BLaER1 treated with 17β-estradiol and CSF1 and Interleukin-3, amounts not matched to agents 10 nM and 100 nM (cell line): ENCODE measurements around the gene SLC1A1.

Experiments
- H3K27ac ChIP-seq, 11 experiments: shearing (Covaris generic); formaldehyde crosslinking; 2 replicates each; pipeline ENCODE4 v1.8.1; 2022
- H3K27me3 ChIP-seq, 11 experiments: shearing (Covaris generic); formaldehyde crosslinking; 2 replicates each; pipeline ENCODE4 v1.8.1; 2022
- H3K36me3 ChIP-seq, 11 experiments: shearing (Covaris generic); formaldehyde crosslinking; 2 replicates each; pipeline ENCODE4 v1.8.1; 2022
- H3K4me1 ChIP-seq, 10 experiments: shearing (Covaris generic); formaldehyde crosslinking; 2 replicates each; pipeline ENCODE4 v1.8.1; 2022
- H3K4me2 ChIP-seq, 11 experiments: shearing (Covaris generic); formaldehyde crosslinking; 2 replicates each; pipeline ENCODE4 v1.8.1; 2022
- H3K4me3 ChIP-seq, 10 experiments: shearing (Covaris generic); formaldehyde crosslinking; 2 replicates each; pipeline ENCODE4 v1.8.1; 2022
- H3K9ac ChIP-seq, 11 experiments: shearing (Covaris generic); formaldehyde crosslinking; 2 replicates each; pipeline ENCODE4 v1.8.1; 2022
- H3K9me3 ChIP-seq, 11 experiments: shearing (Covaris generic); formaldehyde crosslinking; replicated peaks in 1 of 11; 2 replicates each; pipeline ENCODE4 v1.8.1; 2022
- H4K20me1 ChIP-seq, 11 experiments: shearing (Covaris generic); formaldehyde crosslinking; 2 replicates each; pipeline ENCODE4 v1.8.1; 2022
- Cebpa-rat ChIP-seq, 11 experiments: shearing (Covaris generic); IDR thresholded peaks; 2 replicates each; pipeline ENCODE4 v1.8.1; 2022

SLC1A1 gene

DNA sequence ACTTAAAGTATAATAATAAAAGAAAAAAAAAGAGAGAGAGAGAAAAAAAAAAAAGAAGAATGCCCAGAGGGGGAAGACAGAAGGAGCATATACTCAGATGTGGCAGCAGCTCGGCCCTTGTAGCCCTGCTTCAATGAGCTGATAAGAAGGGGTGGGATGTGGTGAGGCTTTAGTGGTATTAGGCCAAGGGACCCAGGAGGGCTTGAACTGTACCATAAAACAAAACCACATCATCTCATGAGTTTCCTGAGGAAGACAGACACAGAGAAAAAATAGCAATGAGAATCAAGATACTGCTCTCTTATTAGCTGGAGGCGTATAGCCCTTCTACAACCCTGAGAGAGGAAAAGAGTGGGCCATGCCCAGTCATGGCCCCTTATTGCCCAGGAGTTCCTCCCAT, 72.8 kb downstream of the SLC1A1 start:
- Histone ChIP-seq H3K27me3 (peaks cover 46 to 97% (median 94%) of the 10 kb centered on the region in 11 experiments), H3K4me2 (peak overlapping the region in 9 of 11 experiments; percentile 23 to 75 (median 58); a peak in 17 of 22 replicates)
- TF ChIP-seq Cebpa-rat (IDR thresholded peaks at IDR 0.05) = no peak

DNA sequence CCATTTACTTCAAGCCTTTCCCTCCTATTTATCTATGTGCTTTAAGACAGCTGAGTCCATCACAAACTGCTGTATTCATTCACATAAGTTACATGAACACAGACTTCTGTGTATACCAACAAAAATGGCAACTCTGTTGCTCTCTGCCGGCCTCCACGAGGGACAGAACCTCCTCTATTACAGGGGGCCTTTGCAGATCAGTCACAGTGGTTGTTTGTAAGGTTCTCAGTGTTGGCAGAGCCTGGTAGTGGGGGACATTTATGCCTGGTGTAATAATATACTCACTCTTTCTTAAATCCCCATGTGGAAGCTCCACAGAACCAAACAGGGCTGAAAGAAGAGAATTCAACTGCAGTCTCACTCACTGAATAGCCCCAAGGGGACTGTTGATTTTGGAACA, 76.5 kb downstream of the SLC1A1 start:
- Histone ChIP-seq H3K9ac (no peak overlapping the region), H3K27ac (no peak overlapping the region), H3K36me3 (peaks cover 0 to 23% (median 0%) of the 10 kb centered on the region in 11 experiments; a peak in 2 of 22 replicates), H3K4me3 (no peak overlapping the region), H3K27me3 (peaks cover 33 to 81% (median 78%) of the 10 kb centered on the region in 11 experiments), H3K4me2 (no peak overlapping the region), H4K20me1 (peaks cover 0 to 18% (median 0%) of the 10 kb centered on the region in 11 experiments; a peak in 7 of 22 replicates), H3K9me3 (peaks cover 11 to 32% (median 21%) of the 10 kb centered on the region in 11 experiments), H3K4me1 (peaks cover 0 to 26% (median 19%) of the 10 kb centered on the region in 10 experiments; a peak in 15 of 20 replicates)
- no peak for TF ChIP-seq Cebpa-rat (IDR thresholded peaks at IDR 0.05)

More for the DNA sequence above, 72.8 kb downstream of the SLC1A1 start:
- H3K9me3 ChIP-seq = peaks cover 11 to 32% (median 21%) of the 10 kb centered on the region in 11 experiments
- no peak overlapping the region for H3K9ac ChIP-seq
- H3K4me3 ChIP-seq = no peak overlapping the region
- no peak overlapping the region for H3K27ac ChIP-seq
- H4K20me1 ChIP-seq = peaks cover 0 to 16% (median 0%) of the 10 kb centered on the region in 11 experiments; a peak in 7 of 22 replicates
- peaks cover 0 to 26% (median 18%) of the 10 kb centered on the region in 10 experiments; a peak in 15 of 20 replicates for H3K4me1 ChIP-seq
- H3K36me3 ChIP-seq = peaks cover 0 to 23% (median 0%) of the 10 kb centered on the region in 11 experiments; a peak in 2 of 22 replicates

GRCh38 chr9:4567601-4568000, 77.3 kb downstream of the SLC1A1 start:
- peaks cover 32 to 81% (median 71%) of the 10 kb centered on the region in 11 experiments for H3K27me3 ChIP-seq

GRCh38 chr9:4569101-4569500, 78.8 kb downstream of the SLC1A1 start:
- no peak overlapping the region for H3K27ac ChIP-seq
- no peak for TF ChIP-seq Cebpa-rat (IDR thresholded peaks at IDR 0.05)
- H3K4me2 ChIP-seq = no peak overlapping the region
- peaks cover 0 to 14% (median 9%) of the 10 kb centered on the region in 10 experiments; a peak in 14 of 20 replicates for H3K4me1 ChIP-seq
- H4K20me1 ChIP-seq = peaks cover 0 to 7% (median 0%) of the 10 kb centered on the region in 11 experiments; a peak in 3 of 22 replicates
- H3K36me3 ChIP-seq = peaks cover 0 to 20% (median 0%) of the 10 kb centered on the region in 11 experiments; a peak in 3 of 22 replicates
- H3K4me3 ChIP-seq = no peak overlapping the region
- H3K9ac ChIP-seq = no peak overlapping the region
- H3K9me3 ChIP-seq = peaks cover 11 to 22% (median 21%) of the 10 kb centered on the region in 11 experiments
- H3K27me3 ChIP-seq = peaks cover 20 to 75% (median 60%) of the 10 kb centered on the region in 11 experiments

More at GRCh38 chr9:4567601-4568000, 77.3 kb downstream of the SLC1A1 start:
- Histone ChIP-seq H3K9ac (no peak overlapping the region), H3K27ac (no peak overlapping the region), H4K20me1 (peaks cover 0 to 18% (median 0%) of the 10 kb centered on the region in 11 experiments; a peak in 7 of 22 replicates), H3K4me3 (no peak overlapping the region), H3K9me3 (peaks cover 11 to 32% (median 21%) of the 10 kb centered on the region in 11 experiments), H3K4me1 (peaks cover 0 to 26% (median 19%) of the 10 kb centered on the region in 10 experiments; a peak in 15 of 20 replicates), H3K4me2 (peak overlapping the region in 9 of 11 experiments; percentile 11 to 53 (median 21); a peak in 16 of 22 replicates), H3K36me3 (peaks cover 0 to 28% (median 0%) of the 10 kb centered on the region in 11 experiments; a peak in 3 of 22 replicates)
- no peak for TF ChIP-seq Cebpa-rat (IDR thresholded peaks at IDR 0.05)

GRCh38 chr9:4572184-4572826, 82.0 kb downstream of the SLC1A1 start:
- Histone ChIP-seq H3K9me3 (no peaks in the 10 kb centered on the region), H3K4me3 (no peak overlapping the region), H3K27ac (no peak overlapping the region), H3K27me3 (peaks cover 0 to 47% (median 28%) of the 10 kb centered on the region in 11 experiments; a peak in 18 of 22 replicates), H3K36me3 (peaks cover 0 to 17% (median 0%) of the 10 kb centered on the region in 11 experiments; a peak in 3 of 22 replicates), H3K9ac (no peak overlapping the region), H3K4me1 (peaks cover 0 to 8% (median 7%) of the 10 kb centered on the region in 10 experiments; a peak in 14 of 20 replicates), H3K4me2 (no peak overlapping the region), H4K20me1 (peaks cover 0 to 5% (median 0%) of the 10 kb centered on the region in 11 experiments; a peak in 1 of 22 replicates)
- no peak for TF ChIP-seq Cebpa-rat (IDR thresholded peaks at IDR 0.05)

DNA sequence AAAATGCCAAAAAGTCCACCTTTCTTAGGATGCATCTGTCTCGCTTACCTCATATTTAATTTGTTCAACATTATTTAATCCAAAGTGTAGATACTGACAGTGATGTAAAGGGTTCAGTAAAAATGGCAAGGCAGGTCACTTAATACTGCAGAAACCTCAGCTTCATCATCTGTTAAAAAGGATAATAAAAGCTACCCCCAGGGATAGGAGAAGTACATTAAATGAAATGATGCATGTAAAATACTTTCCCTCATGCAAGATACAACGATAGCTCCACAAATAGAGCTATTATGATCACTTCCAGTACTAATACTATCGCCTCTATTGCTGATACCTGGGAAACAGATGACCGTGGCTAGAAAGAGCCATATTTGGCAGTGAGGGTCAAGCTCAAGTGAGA, 82.9 kb downstream of the SLC1A1 start:
- Histone ChIP-seq H3K27me3 (peaks cover 0 to 38% (median 20%) of the 10 kb centered on the region in 11 experiments; a peak in 17 of 22 replicates), H3K4me2 (no peak overlapping the region), H3K4me3 (no peak overlapping the region), H3K4me1 (no peaks in the 10 kb centered on the region), H3K27ac (no peak overlapping the region), H4K20me1 (peaks cover 0 to 5% (median 0%) of the 10 kb centered on the region in 11 experiments; a peak in 1 of 22 replicates), H3K9ac (no peak overlapping the region), H3K36me3 (peaks cover 0 to 17% (median 0%) of the 10 kb centered on the region in 11 experiments; a peak in 3 of 22 replicates), H3K9me3 (no peaks in the 10 kb centered on the region)
- TF ChIP-seq Cebpa-rat (IDR thresholded peaks at IDR 0.05) = no peak

DNA sequence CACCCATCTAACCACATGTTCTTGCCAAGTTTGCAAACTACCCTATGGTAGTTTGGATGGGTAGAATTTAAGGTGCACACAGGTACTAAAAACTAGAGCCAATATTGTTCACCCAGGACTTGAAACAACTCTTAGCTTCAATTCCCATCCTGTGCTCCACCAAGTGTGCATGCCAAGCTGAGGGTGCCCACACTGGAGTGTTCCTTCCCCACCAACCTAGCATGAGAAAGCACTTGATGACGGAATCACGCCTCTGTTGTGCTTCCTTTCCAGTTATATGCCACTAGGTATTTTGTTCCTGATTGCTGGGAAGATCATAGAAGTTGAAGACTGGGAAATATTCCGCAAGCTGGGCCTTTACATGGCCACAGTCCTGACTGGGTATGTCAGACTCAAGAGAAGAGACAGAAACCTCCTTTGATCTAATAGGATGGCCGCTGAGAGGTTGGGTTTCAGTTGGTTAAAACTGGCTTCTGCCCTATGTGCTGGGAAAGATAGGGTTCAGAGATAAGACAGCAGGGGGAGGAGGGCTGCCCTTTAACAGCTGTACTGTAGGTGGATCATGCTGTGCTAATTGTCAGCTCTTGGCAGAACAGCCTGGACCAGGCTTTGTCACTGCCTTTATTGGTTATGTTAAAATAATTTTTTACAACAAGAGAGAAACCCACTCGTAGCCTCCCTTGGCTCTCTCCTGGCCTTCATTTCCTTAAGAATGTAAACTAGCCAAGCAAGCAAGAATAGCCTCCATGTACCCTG, 83.5 kb downstream of the SLC1A1 start:
- no peak for TF ChIP-seq Cebpa-rat (IDR thresholded peaks at IDR 0.05)
- Histone ChIP-seq H4K20me1 (peaks cover 0 to 5% (median 0%) of the 10 kb centered on the region in 11 experiments; a peak in 1 of 22 replicates), H3K9ac (no peak overlapping the region), H3K36me3 (peaks cover 0 to 17% (median 0%) of the 10 kb centered on the region in 11 experiments; a peak in 3 of 22 replicates), H3K27me3 (peaks cover 0 to 32% (median 14%) of the 10 kb centered on the region in 11 experiments; a peak in 17 of 22 replicates), H3K4me2 (no peak overlapping the region), H3K27ac (no peak overlapping the region), H3K4me3 (no peak overlapping the region), H3K4me1 (no peaks in the 10 kb centered on the region), H3K9me3 (no peaks in the 10 kb centered on the region)

DNA sequence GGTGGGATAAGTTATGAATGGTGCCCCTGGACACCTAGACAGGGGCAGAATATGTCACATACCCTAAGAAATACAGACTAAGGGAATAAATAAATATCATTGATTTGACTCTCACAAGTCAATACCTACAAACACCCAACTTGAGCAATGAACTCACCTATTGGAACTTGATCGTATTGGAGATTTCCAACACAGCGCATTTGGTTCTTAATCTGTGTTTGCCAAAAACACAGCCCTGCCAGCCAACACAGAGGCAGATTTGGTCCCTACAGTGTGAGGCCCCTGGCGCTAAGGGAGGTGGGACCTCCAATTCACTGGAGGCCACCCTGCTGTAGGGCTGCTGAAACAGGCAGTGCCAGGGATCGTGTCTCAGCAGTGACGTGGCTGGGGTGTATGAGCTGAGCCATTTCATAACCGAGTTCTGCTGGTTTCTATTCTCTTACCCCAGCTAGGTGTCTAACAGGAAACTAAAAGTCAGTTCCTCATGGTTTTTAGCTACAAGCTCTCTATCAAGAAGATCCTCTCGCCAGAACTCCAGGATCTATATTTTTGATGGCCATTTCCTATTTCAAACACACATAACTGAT, 84.5 kb downstream of the SLC1A1 start:
- H3K27ac ChIP-seq = no peak overlapping the region
- H3K4me2 ChIP-seq = no peak overlapping the region
- no peak overlapping the region for H3K4me3 ChIP-seq
- TF ChIP-seq Cebpa-rat (IDR thresholded peaks at IDR 0.05) = no peak
- no peak overlapping the region for H3K9ac ChIP-seq
- peaks cover 0 to 2% (median 0%) of the 10 kb centered on the region in 11 experiments; a peak in 1 of 22 replicates for H4K20me1 ChIP-seq
- peaks cover 0 to 23% (median 5%) of the 10 kb centered on the region in 11 experiments; a peak in 16 of 22 replicates for H3K27me3 ChIP-seq
- H3K36me3 ChIP-seq = peaks cover 0 to 17% (median 0%) of the 10 kb centered on the region in 11 experiments; a peak in 3 of 22 replicates
- H3K9me3 ChIP-seq = no peaks in the 10 kb centered on the region
- no peaks in the 10 kb centered on the region for H3K4me1 ChIP-seq
